Activated gamma-delta T cell treated with Interleukin-2 at 50 U/mL for 16 hours (primary cell): Measurements from ENCODE around the gene NR3C1.

Source experiments
- DNase-seq: peaks from one replicate; pipeline ENCODE4 v3.0.0-alpha.2; 2020

Gene NR3C1

DNA sequence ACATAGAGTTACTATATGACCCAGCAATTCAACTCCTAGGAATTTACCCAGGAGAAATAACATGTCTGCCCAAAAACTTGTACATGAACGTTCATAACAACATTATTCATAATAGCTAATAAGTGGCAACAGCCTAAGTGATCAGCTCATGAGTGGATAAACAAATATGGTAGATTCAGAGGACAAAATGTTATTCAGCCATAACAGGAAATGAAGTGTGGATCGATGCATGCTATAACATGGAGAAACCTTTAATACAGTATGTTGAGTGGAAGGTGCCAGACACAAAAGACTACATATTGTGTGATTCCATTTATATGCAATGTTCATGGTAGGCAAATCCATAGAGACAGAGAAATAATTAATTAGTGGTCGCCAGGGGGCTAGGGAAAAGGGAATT, 22.3 kb upstream of the NR3C1 start:
- DNase-seq = no peak

DNA sequence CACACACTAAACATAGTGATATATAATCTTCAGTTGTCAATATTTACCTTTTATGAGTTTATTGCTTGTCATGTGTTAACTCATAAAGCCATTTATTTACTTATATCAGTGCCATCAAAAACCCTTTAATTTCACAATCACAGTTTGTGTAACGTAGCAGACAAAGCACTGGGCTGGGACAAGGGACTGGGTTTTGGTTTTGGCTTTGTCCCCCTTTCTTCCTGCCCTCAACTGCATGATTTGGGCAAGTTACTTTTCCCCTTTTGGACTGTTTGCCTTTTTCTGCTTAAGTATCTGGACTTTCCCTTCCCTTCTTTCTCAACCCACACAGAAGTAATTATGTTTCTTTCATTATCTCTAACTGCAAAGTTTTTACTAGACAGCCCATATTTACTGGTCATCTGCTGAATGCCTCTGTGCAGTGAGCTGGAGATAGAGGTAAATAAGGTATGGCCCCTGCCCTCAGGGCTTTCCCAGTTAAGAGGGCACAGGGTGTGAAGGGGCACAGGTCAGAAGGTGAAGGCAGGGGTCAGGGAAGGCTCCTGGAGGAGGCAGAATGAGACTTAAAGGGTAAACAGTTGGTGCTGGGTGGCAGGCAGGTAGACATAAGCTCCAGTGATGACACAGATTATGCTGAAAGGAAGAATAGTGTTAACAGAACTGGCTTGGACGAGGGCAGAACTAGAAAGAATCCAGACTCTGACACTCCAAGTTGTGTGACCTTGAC, 14.8 kb upstream of the NR3C1 start:
- no peak for DNase-seq

DNA sequence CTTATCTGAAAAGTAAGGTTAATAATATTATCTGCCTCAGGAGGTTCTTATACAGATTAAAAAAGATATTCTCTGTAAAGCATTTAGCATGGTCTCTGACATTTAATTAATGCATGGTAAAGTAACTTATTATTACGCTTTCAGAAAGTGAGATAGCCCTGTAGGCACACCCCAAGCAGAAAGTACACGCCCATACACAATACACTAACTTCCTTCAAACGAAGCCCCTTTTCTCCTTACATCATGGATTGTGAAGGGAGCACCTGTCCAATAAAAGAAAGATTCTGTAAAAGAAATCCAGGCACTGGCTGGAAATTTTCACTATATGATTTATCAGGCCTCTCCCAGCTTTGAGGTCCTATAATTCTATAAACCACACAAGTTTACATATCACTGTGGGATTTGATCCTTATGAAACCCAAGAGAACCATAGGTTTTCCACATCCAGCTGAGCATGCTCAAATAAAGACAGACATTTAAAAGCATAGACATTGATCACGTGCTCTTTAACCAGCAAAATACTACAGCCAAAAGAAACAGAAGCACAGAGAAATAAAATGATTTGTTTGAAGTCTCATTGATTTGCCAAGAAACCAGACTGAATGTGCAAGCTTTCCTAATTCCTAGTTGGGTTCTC, 14.1 kb upstream of the NR3C1 start:
- DNase-seq = no peak

DNA sequence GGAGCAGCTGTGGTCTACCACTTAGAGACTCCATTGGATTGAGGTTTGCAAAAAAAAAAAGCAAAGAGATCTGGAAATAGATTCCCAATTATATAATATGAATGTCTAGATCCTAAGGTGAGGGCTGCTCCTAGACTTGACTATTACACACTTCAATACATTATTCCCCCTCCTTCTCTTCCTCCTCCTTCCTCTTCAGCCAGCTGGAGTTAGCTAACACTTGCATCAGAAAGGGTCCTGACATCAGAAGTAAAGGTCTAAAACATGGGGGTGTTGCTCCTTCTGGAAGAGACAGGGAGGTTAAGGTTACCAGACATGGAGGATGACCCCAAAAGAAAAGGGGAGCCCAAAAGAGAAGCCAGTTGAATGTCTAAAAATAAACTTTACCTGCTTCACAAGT, 12.9 kb upstream of the NR3C1 start:
- DNase-seq = no peak

DNA sequence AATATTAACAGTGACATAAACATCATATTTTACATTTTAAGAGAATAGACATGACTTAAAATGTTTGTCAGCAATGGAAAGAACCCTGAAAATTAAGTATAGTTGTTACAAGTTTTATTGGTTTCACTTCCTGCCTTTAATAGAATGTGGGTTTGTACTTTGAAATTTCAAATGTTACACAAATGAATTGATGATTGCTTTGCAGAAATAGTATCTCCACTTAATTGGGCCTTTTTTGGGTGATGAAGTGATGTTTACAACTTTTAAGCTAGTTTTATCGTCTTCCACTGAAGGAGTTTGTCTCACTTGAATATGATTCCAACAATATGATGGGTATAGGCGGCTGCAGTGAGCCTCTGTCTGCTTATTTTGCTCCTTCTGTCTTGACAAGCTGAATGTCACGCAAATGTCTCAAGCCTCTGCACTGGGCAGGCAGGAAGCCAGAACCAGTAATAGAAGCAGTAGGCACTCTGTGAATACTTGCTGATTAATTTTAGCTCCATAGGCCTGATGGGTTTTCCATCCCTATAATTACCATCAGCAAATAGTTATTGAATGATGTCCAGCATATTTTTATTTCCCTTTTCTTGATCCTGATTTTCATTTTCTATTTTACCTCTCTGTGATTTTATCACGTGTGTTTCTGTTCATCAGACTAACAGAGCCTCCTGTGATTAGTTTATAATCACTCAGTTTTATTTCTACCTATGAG, 10.6 kb upstream of the NR3C1 start:
- DNase-seq = no peak

DNA sequence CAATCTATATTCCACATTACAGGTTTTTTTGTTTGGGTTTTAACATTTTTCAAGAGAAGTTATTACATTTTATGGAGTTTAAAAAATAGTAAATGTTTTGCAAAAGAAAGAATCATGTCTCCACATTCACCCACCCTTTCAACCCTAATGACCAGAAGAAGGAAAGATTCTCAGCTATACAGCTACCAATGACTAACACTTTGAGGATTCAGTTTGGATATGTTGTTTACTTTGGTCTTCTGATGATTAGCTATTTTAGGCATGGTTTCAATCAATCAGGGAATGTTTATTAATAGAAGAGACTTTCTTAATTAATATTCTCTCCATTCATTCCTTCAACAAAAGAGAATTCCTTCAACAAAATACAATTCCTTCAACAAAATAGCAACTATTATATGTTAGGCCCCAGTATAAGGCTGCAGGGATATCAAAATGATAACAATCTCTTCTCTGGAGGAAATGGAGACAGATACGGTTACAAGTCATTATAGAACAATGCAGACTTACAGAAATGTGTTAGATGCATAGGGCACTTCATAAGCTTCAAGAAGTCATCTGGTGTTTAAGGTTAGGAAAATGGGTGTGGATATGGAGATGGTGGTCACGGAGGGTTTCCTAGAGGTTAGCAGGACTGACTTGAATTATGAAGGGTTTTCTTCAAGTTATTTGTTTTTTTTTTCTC, 9.3 kb upstream of the NR3C1 start:
- no peak for DNase-seq

DNA sequence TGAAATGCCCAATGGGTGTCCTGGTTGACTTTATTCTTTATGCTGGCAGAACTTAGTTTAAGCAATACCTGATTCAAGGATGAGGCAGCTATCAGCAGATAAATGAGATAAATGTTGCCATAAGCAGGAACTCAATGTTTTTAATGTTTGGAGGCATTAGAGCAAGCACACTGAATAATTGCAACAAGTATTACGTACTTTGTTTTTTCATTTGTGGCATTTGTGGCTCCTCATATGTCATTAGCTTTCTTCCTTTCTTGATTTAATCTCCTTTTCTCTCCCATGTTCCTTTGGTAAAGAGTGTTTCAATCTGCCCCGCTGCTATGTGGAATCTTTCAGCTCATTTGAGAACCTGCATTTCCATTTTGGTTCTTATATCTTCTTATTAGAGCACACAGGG, 6.4 kb upstream of the NR3C1 start:
- DNase-seq = no peak

DNA sequence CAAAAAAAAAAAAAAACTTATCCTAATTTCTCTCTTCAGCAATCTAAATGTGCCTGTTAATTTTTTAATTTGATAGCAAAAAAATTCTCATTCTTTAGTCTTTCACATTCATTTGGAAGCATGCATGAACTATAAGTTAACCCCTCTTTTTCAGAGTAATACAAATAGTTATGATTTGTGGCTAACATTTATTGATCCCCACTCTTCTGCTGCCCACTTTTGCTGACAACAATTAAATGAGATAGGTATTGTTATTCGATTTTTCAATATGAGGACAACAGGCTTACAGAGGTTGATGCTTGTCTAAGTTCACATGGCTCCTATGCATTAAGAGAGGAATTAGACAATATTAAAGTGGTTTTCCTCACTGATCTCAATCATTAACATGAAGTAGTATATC, 2.9 kb upstream of the NR3C1 start:
- no peak for DNase-seq

DNA sequence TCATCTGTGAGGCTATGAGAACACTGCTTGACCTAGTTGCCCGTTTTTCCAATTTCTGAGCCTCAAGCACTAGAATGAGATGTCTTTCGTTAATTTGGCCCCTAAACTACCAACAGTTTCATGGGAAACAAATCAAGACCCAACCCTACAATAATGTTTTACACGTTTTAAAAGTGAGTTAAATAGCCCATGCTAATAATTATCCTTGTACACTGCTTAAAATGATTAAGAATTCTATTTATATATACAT, 2.3 kb upstream of the NR3C1 start:
- DNase-seq = no peak

DNA sequence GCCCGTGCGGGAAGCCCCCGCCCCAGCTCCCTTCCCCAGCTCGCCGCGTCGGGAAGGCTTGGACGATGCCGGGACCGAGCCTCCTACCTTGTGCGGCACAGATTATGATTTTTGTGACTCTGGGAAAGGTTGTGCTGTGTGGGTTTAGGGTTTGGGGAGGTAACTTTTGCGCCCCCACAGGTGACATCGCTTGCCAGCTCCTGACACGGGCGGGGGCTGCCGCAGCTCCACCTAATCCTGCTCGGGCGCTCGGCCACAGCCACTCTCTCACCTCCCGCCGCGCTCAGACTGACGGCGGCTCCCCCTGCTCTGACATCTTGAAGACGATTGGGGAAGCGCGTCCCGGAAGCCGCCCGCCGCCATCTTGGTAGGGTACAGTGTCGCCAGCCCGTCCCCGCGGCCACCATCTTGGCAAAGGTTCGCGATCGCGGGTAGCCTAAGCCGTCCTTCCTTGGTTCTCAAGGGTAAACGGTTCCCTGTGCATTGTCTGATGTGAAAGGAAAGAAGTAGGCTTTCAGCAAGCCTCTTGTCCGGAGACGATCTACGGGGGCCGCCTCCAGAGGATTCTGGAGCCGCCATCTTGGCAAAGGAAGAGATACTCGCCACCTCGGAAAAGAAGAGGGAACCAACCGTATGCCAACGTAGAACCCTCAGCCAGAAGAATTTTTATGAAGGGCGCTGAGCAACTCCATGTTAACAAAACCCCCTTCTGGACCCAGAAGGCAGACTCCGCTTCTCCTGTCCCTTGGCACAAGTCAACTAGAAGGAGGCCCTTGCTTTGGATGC, 1.8 kb upstream of the NR3C1 start:
- DNase-seq = peak; percentile 88

DNA sequence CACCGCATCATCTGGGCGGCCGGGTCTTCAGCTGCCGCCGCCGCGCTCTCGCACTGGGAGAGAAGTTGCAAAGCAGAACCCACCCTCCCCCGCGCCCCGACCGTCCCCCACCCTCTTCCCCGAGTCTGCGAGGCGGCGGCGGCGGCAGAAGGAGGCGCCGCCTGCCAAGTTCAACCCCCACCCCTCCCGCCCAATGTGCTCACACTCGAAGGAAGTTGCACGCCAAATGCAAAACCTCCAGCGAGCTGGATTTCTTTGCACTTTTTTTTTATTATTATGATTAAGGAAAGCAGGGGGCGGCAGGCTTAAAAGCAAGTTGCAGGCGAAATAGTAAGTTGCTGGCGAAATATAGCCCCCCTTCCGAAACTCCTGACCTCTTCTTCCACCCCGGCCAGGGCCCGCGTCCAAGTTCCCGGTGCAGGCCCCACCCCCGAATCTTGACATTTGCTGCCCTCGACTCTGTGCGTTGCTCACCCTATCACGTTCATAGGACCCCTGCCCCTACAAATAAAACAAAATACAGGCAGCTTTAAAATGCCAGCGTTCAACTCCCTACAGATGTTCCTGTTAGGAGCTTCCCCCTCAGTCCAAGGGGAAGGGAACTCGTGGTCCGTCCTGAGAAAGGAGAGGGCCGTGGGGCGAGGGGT, 1.1 kb upstream of the NR3C1 start:
- DNase-seq = peak; percentile 69

DNA sequence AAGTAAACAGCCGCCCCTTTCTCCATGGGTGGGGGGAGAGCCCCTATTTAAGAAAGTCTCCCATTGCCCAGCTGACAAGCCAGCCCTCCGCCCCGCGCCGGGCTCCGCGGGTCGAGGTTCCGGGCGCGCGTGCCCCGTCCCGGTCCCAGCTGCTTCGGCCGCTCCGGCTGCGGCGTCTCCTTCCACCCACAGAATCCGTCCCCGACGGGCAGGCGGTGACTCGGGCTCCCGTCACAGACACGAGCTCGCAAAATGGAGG, 223 bp downstream of the NR3C1 start:
- DNase-seq = no peak

DNA sequence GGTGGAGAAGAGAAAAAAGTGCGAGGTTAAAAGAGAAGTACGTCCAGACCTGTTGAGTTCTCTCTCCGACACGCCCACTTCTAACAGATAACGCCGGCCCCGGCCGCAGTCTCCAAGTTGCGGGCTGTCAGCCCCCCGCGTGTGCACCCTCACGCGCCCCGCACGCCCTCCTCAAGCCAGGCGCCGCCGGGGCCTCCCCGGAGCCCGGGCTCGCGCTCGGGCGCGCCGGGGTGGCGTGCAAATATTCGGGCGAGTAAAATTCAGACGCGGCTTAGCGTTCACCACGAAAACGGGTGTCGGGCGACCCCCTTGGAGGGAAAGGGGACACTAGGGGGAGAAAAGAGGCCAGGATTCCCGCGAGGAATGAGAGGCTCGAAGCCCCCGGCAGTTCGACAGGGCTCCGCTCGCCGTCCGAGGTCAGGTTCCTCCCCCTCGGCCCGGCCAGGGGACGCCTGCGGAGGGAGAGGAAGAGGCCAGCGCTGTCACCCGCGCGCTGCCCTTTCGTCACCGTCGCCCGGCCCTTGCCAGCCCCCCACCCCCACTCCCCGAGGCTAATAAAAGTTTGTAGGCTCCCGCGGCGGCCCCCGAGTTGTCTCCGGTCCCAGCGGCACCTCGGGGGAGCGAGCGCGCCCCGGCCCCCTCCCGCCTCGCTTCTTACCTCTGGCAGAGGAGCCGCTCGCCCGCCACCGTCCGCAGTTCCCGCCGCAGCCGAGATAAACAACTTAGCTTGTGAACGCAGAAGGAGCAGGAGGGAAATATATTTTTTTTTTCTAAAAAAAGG, 743 bp downstream of the NR3C1 start:
- peak; percentile 52 for DNase-seq

DNA sequence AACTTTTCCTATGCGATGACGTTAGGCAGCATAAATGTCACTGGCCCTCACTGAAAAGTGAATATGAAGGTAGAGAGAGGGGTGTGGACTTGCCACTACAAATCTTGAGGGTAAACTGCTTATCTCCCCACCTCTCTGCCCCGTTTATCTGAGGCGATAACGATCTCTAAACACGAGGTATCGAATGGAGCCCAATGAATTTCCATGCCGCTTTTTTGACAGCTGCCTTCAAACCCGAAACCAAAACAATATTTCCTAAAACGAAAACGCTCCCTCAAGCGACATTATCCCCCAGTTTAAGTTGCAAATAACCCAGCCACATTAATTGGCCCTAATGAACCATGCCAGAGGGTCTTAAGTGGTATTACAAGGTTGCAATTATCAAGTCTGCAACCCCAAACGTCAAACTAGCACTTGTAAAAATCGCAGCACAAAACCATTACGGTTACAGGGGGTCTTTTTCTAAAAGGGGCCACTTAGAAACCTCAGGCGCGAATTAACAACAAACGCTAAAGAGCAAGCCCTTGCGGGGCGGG, 1.4 kb downstream of the NR3C1 start:
- no peak for DNase-seq

DNA sequence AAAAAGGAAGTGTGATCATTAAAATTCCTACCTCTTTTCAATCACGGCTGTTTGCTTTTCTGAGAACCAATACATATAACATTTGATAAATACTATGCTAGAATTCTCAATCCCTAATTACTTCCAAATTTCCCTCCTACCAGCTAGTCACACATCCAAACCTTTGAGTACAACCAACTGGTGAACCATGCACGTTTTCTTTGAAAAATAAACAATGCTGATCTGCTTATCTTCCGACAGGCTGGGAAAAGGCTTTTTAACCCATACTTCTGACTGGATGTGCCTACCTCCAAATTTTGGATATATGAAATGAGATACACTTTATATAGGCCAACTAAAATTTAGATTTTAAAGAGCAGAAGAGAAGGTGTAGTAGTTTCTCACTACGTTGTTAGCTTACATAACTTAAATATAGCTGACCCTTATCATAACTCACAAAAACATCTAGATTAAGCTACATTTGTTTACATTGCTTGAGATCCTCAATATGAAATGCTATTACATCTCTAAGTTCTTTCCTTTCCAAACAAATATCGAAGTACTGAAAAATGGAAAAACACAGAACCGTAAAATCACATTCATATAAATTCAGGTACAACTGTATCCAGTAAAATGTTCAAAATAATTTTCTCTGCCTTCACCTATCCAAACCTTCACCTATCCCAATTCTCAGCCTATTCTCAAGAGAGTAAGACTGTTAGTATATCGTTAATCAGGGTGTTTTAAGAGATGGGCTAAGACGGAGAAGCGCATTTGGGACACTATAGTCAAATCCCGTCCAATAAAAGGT, 2.1 kb downstream of the NR3C1 start:
- DNase-seq = no peak

DNA sequence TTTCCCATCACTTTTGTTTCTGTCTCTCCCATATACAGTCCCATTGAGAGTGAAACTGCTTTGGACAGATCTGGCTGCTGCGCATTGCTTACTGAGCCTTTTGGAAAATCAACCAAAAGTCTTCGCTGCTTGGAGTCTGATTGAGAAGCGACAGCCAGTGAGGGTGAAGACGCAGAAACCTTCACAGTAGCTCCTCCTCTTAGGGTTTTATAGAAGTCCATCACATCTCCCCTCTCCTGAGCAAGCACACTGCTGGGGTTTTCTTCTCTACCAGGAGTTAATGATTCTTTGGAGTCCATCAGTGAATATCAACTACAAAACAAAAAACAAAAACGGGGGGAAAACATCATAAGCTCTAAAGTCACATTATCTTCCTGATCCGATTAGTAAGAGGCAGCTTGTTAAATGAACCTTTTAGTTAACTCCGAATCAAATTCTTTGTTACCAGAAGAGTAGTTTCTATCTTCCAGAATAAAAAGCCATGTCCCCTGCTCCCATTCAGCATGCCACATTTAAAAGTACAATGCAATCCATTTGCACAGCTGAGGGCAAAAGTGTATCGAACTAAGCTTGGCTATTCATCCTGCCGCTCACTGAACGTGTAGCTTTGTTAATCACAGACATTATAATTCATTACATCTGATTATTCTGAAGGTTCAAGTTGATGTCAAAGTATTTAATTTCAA, 2.8 kb downstream of the NR3C1 start:
- no peak for DNase-seq

DNA sequence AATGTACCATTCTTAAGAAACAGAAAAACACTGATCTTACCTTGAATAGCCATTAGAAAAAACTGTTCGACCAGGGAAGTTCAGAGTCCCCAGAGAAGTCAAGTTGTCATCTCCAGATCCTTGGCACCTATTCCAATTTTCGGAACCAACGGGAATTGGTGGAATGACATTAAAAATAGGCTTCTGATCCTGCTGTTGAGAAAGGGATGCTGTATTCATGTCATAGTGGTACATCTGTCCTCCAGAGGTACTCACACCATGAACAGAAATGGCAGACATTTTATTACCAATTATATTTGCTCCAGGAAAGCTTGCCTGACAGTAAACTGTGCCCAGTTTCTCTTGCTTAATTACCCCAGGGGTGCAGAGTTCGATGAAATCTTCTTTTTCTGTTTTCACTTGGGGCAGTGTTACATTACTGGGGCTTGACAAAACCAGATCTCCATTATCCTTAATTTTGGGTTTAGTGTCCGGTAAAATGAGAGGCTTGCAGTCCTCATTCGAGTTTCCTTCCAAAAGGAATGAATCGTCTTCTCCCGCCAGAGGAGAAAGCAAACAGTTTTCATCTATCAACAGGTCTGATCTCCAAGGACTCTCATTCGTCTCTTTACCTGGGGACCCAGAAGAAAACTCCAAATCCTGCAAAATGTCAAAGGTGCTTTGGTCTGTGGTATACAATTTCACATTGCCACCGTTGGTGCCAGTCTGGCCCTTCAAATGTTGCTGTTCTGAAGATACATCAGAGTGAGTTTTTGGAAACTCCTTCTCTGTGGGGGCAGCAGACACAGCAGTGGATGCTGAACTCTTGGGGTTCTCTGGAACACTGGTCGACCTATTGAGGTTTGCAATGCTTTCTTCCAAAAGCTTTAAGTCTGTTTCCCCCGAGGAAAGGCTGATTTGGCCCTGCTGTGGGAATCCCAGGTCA, 3.6 kb downstream of the NR3C1 start:
- no peak for DNase-seq

DNA sequence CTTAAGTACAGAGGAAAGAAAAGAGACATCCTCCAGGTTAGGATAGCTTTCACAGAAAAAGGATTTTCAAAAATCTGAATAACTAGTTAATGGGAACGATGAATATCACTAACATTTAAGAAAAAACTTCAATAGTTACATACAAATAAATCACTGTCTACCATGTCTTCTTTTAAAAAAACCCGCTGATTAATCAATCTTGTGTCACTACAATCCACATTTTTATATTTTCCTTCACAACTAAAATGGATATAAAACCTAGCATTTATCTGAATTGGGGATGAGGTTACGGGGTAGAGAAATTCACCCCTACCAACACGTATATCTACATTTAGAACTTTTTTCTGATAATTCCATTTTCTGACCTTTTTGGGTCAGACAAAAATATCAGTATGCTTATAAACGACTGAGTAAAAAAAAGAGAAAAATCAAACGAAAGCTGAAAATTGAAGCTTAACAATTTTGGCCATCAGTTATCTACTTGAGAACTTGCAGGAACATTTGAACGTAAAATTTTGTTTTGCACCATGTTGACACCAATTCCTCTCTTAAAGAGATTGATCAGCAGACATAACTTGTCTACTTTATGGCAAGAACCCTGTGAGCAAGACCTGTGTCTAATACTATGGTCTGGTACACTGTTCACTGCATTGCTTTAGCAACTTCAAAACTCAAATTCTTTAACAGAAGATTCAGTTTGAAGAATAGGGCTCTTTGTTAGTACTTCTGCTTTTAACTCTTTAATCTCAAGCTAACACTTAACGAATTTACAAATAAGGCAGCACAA, 4.8 kb downstream of the NR3C1 start:
- DNase-seq = no peak

DNA sequence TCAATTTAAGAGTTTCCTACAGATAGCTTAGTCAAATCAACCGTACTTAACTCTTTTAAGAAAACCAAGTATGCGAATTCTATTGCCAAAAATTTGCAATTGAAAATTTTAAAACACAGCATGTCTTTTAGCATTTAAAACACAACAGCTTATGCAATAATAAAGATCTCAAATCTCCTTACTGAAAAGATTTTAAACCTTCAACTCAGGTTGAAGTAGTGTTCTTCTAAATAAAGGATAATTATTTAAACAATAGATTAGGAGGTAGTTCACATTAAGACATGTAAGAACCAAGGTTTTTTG, 5.5 kb downstream of the NR3C1 start:
- no peak for DNase-seq
